GM23338 (cell line): ENCODE measurements around the gene RFX8.

Source experiments
- EZH2 ChIP-seq: fragments of 200-600 bp; sonication (generic); IDR thresholded peaks from one replicate; pipeline ENCODE4 v1.8.0; 2017; ENCODE audit warnings: antibody characterized with exemption, mild to moderate bottlenecking, low read depth; ENCODE audit not compliant: unreplicated experiment
- EZH2phosphoT487 ChIP-seq: fragments of 200-600 bp; sonication (generic); IDR thresholded peaks from one replicate; pipeline ENCODE4 v1.8.1; 2018; ENCODE audit warnings: antibody characterized with exemption; ENCODE audit not compliant: unreplicated experiment
- POLR2AphosphoS5 ChIP-seq: IDR thresholded peaks from 2 replicates; pipeline ENCODE4 v1.6.1; 2016; ENCODE audit warnings: antibody characterized with exemption, low read depth
- TF ChIP-seq, protein P1 (sequence below), 2 experiments: fragments of 200-600 bp in 1 of 2; sonication (generic) in 1 of 2; conservative IDR thresholded peaks; 2 replicates each; pipeline versions ENCODE4 v1.5.1 to v1.6.1; 2016 to 2017; ENCODE audit warnings: antibody characterized with exemption in 2 of 2, low read depth in 2 of 2, mild to moderate bottlenecking in 2 of 2, moderate library complexity in 1 of 2
- TF ChIP-seq, protein P2 (sequence below): IDR thresholded peaks from 2 replicates; pipeline ENCODE4 v1.6.1; 2016; ENCODE audit warnings: antibody characterized with exemption

DNA sequence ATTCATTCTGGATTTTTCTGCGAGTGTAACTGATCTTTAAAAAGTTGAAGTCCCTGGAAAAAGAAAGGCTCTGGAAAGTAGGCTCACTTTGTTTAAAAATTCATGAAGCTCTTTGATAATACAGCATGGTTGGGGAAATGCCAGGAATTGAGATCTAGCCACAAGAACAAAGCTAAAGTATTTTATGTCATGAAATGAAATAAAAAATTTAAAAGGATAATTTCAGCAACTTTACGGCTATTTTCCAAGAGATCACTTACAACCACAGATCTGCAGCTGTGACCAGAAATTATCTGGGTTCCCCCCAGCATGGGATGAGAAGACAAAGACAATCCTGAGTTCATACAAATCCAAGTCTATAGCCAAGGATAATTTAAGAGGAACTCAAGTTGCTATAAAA is 25.3 kb upstream of the RFX8 start:
- TF ChIP-seq EZH2phosphoT487 (no peak), EZH2 (no peak), POLR2AphosphoS5 (no peak)
- TF ChIP-seq, protein P1, sequence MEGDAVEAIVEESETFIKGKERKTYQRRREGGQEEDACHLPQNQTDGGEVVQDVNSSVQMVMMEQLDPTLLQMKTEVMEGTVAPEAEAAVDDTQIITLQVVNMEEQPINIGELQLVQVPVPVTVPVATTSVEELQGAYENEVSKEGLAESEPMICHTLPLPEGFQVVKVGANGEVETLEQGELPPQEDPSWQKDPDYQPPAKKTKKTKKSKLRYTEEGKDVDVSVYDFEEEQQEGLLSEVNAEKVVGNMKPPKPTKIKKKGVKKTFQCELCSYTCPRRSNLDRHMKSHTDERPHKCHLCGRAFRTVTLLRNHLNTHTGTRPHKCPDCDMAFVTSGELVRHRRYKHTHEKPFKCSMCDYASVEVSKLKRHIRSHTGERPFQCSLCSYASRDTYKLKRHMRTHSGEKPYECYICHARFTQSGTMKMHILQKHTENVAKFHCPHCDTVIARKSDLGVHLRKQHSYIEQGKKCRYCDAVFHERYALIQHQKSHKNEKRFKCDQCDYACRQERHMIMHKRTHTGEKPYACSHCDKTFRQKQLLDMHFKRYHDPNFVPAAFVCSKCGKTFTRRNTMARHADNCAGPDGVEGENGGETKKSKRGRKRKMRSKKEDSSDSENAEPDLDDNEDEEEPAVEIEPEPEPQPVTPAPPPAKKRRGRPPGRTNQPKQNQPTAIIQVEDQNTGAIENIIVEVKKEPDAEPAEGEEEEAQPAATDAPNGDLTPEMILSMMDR (conservative IDR thresholded peaks at IDR 0.05; ENCODE audit: low read depth in 2 of 2): no peak
- TF ChIP-seq, protein P2, sequence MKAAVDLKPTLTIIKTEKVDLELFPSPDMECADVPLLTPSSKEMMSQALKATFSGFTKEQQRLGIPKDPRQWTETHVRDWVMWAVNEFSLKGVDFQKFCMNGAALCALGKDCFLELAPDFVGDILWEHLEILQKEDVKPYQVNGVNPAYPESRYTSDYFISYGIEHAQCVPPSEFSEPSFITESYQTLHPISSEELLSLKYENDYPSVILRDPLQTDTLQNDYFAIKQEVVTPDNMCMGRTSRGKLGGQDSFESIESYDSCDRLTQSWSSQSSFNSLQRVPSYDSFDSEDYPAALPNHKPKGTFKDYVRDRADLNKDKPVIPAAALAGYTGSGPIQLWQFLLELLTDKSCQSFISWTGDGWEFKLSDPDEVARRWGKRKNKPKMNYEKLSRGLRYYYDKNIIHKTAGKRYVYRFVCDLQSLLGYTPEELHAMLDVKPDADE: no peak
